HG03064 (cell line): Measurements from ENCODE around the gene PSMD7.
"Not testable (repeated sequence)": the region's sequence is repeated elsewhere in the genome, so short reads cannot be mapped to it uniquely, and the experiment has no call there.

Source experiments
- ATAC-seq: cut with Tn5 transposase; IDR thresholded peaks from one replicate; pipeline ENCODE4 v1.9.1; 2021; ENCODE audit warnings: low read depth; ENCODE audit not compliant: unreplicated experiment

The PSMD7 gene

GRCh38 chr16:74291577-74292208 lies 4.9 kb upstream of the PSMD7 start:
- no peak for ATAC-seq

DNA sequence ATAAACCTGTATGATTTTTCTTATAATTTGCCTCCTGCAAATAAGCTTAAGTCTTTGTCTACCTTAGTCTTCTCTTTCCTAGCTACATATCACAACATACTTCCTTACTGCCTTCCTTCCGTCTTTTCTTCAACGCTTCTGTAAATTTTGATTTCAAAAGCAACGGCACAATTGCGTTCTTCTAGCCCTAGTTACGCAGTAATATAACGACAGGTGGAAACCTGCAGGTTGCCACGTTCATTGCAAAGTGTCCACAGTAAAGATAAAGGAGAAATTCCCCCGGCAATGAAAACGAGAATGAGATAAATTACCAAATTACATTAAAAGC lies 546 bp upstream of the PSMD7 start:
- ATAC-seq = peak; percentile 6

DNA sequence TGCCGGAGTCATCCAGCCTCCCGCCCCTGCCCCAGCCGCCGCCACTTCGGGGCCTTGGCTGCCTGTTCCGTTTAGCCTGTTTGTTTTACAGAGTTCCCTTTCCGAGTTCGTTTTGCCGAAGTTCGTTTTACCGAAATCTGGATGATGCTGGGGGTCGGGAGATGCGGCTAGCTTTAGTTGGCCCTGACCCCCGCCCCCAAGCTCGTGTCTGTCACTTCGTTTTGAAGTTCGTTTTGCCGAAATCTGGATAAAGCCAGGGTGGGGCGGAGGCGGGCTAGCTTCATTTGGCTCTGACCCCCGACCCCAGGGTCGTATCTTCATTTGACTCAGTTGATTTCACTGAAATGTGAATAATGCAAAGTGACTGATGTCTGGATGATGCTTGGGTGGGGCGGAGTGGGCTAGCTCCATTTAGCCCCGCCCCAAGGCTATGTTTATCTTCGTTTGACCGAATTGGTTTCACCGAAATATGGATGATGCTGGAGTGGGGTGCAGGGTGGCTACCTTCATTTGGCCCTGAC lies 591 bp downstream of the PSMD7 start:
- no peak for ATAC-seq

DNA sequence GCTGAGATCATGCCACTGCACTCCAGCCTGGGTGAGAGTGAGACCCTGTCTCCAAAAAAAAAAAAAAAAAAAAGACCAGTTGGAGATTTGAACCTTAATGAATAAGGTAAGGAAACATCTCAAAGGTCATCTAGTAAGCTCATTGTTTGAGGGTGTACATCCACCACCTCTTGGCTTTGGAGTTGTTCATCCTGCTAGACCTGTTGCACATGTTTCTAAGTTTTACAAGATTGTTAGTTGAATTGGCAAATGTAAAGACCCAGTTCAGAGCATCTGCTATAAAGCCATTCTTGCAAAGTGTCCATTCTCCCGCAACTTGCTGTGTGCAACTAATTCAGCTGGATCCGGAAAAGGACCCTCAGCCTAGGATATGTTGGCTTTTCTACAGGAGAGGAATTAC lies 1.5 kb downstream of the PSMD7 start:
- ATAC-seq = no peak

DNA sequence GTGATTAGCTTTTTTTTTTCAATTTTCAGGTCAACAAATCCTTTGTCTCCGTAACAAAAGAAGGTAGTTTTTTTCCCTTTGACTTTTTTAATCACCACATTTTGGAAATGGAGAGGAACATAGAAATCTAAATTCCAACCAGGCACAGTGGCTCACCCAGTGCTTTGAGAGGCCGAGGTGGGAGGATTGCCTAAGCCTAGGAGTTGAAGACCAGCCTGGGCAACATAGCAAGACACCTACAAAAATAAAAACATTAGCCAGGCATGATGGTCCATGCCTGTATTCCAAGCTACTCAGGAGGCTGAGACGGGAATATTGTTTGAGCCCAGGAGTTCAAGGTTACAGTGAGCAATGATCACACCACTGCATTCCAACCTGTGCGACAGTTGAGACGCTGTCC lies 5.7 kb downstream of the PSMD7 start:
- ATAC-seq = no peak

DNA sequence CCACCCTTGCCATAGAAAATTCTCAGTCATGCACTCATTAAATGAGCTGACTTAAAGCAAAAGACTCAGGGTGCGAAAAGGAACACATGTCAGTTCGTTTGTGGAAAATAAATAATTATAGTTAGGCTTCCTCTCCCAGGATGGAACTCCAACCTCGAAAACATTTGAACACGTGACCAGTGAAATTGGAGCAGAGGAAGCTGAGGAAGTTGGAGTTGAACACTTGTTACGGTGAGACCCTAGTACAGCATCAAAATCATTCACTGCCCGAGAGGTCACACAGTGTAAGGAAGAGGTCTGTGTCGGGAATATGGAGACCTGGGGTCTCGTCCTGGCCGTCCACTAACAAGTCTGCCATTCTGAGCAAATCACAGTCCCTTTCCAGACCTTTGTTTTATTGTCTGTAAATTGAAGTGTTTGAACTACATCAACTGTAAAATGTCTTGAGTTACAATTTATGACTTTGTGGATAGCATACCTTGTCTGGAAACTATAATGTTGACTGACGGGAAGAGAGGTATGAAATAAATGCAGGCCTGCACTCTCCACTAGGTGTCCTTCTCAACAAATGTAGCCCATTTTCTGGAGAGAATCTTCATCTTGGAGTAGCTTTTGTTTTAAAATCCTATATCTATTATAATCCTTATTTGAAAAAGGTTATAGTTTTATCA lies 7.7 kb downstream of the PSMD7 start:
- ATAC-seq = no peak

DNA sequence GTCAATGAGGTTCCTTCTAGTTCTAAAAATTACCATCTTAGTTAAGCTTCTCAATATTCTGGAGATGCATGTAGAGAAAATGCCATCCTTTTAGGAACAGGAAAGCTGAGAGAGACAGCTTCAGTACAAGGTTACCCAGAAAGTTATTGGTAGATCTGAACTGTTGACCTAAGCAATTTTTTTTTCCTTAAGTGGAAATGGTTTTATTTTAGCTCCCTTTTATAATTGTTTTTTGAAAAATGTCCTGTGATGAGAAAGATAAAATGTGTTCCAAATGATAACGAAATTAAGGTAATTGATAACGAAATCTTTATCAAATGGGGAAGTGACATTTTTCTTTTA lies 8.2 kb downstream of the PSMD7 start:
- ATAC-seq = no peak

DNA sequence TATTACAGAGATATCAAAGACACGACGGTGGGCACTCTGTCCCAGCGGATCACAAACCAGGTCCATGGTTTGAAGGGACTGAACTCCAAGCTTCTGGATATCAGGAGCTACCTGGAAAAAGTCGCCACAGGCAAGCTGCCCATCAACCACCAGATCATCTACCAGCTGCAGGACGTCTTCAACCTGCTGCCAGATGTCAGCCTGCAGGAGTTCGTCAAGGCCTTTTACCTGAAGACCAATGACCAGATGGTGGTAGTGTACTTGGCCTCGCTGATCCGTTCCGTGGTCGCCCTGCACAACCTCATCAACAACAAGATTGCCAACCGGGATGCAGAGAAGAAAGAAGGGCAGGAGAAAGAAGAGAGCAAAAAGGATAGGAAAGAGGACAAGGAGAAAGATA lies 8.7 kb downstream of the PSMD7 start:
- ATAC-seq = no peak

- no peak for ATAC-seq
Measured at GRCh38 chr16:74305978-74306784, 9.6 kb downstream of the PSMD7 start.

GRCh38 chr16:74307383-74307782 lies 10.8 kb downstream of the PSMD7 start:
- no peak for ATAC-seq

DNA sequence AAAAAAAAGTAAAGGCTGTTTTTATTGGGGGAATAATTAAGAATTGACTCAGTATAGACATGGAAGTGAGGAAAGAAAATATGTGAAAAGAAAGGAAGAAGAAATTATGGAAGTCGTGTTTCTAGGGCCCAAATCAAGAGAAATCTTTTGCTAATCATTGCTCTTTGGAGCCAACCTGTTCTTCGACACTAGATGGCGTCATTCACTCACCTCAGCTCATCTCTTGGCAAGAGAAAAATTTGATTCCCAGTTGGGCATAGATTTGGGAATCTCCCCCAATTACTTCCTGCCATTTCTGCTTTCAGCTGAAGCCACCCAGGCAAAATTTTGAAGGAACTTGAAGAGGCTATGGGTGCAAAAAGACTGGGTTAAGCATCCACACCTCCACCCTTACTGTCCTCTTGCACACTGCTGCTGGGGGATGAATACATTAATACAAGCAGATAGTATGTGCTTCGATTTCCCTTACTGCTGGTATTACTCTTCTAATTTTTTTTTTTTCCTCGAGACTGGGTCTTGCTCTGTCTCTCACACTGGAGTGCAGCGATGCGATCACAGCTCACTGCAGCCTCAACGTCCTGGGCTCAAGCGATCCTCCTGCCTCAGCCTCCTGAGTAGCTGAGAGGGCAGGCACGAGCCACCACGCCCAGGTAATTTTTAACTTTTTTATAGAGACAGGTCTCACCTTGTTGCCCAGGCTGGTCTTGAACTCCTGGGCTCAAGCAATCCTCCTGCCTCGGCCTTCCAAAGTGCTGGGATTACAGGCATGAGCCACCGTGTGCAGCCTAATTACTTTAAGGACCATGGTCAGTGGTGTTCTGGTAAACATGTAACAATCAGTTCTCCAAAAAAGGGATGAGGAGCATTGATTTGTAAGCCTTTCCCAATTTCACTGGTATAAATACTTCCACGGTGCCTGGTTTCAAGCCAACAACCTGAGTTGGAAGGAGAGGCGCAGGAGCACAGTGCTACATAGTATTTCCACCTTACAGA lies 13.5 kb downstream of the PSMD7 start:
- no peak for ATAC-seq

DNA sequence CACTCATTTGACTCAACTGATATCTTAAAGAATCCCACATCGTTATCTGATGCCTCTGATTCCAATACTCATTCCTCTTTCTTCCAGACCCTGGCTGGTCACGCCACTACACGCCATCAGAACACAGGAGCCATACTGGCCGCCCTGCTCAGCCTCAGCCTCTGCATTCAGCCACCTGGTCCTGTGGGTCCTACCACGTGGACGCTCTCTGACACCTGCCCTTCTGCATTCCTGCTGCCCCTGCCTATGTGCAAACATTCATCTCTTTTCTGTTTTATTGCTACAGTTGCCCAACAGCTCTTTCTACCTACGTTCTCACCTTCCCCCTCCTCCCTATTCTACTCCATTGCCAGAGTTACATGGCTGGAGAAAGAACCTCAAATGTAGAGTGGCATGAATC lies 18.4 kb downstream of the PSMD7 start:
- ATAC-seq = no peak

DNA sequence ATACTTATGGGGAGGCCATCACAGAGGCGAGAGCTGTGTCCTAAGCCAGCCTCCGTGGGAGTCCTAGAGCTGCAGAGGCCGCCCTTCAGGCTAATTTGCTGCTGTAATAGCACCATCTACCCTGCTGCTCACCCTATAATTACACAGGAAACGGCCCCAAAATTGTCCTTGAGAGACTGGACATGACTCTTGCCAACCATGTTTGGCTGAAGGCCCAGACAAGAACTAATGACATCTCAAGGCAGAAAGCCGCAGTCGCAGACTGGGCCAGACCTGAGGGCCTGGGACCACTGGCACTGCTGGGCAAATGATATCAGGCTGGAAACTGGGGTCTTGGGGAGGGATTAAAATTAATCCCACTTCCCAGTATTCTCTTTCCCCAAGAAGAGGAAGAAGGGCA lies 24.1 kb downstream of the PSMD7 start:
- ATAC-seq = no peak

DNA sequence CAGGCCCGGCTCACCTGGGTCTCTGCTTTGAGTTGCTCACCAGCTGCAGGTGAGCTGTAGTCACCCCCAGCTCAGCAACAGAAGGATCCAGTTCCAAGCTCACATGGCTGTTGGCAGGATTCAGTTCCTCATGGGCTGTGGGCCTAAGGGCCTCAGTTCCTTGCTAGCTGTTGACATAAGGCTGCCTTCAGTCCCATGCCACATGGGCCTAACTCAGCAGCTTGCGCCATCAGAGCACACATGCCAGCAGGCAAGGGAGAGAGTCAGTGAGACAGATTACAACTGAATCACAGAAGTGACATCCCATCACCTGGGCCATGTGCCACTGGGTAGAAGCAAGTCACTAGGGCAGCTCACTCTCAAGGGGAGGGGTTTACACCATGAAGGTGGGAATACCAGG lies 24.7 kb downstream of the PSMD7 start:
- ATAC-seq = no peak

GRCh38 chr16:74322301-74322710 lies 25.7 kb downstream of the PSMD7 start:
- ATAC-seq = no peak

DNA sequence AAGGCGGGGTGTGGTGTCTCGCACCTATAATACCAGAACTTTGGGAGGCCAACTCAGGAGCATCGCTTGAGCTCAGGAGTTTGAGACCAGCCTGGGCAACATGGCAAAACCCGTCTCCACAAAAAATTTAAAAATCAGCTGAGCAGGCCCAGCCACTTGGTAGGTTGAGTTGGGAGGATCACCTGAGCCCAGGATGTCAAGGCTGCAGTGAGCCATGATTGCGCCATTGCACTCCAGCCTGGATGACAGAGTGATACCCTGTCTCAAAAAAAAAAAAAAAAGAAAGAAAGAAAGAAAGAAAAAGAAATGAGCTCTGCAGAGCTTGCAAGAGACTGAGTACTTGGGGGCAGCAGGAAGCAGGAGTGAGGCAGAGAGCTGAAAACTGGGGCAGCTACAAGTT lies 28.2 kb downstream of the PSMD7 start:
- not testable (repeated sequence) for ATAC-seq

DNA sequence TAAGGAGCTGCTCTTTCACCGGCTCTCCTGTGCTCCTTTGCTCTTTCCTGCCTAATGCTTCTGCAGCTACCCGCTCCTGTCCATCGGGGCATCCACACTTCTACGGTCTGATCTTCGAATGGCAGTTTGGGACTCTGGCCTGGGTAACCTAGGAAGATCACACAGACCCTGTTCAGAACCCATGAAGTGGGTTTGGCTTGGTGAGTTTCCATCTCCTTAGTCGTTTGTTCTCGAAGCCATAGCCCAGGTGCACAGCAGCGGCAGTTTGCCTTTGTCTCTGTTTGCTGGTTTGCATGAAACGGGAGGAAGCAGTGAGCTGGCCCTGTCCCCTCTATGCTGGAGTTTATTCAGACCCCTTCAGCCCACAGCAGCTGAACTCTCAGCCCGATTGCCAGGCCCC lies 29.0 kb downstream of the PSMD7 start:
- ATAC-seq = no peak

- ATAC-seq = not testable (repeated sequence)
Measured at GRCh38 chr16:74328346-74328745, 31.7 kb downstream of the PSMD7 start.

GRCh38 chr16:74332469-74332868 lies 35.9 kb downstream of the PSMD7 start:
- ATAC-seq = not testable (repeated sequence)

GRCh38 chr16:74337506-74337905 lies 40.9 kb downstream of the PSMD7 start:
- not testable (repeated sequence) for ATAC-seq

GRCh38 chr16:74339226-74339625 lies 42.6 kb downstream of the PSMD7 start:
- ATAC-seq = not testable (repeated sequence)
